ENCODE data around the gene AIF1L.

- TF ChIP-seq ZNF580 (CRISPR knock-in tag; IDR thresholded peaks at IDR 0.05; ENCODE audit: borderline replicate concordance, low read depth) (no peak), NR2C2 (CRISPR knock-in tag; IDR thresholded peaks at IDR 0.05; ENCODE audit: borderline replicate concordance) (no peak), POLR2A (IDR thresholded peaks at IDR 0.05; ENCODE audit: insufficient read depth in 1 of 2, low read depth in 2 of 2, low read length in 2 of 2) (no peak), ZNF766 (CRISPR knock-in tag; IDR thresholded peaks at IDR 0.05; ENCODE audit: borderline replicate concordance) (no peak)
Observed at GRCh38 chr9:131081868-131082267, 14.5 kb upstream of the AIF1L start.
